Lung (tissue), 16 donors: ENCODE data around the gene XKRX. TPM values are rescaled to one million over a fixed set of nuclear protein-coding genes. Genes with fewer than 3 reads are reported as not detected.
A peak's percentile ranks its signal among the peaks of the same experiment; 100 is the strongest.

Source experiments
- ATAC-seq: fragments of 200-7000 bp; cut with Tn5 transposase; one replicate; pipeline ENCODE4 v1.9.1; 2020; ENCODE audit warnings: moderate number of reproducible peaks; ENCODE audit not compliant: insufficient read depth, low FRiP score
- DNase-seq, 3 donors: peaks; one replicate each; pipeline ENCODE4 v3.0.0-alpha.2; 2013 to 2017
- H3K27ac ChIP-seq, 2 donors: one replicate each; pipeline ENCODE4 v1.5.1; 2013; ENCODE audit warnings: mild to moderate bottlenecking in 2 of 2, moderate library complexity in 2 of 2, control low read depth in 1 of 2, inconsistent platforms in 1 of 2, low read depth in 1 of 2, low read length in 1 of 2
- H3K27me3 ChIP-seq, 3 donors: one replicate each; pipeline ENCODE4 v1.5.1; 2013; ENCODE audit warnings: low read length in 2 of 3; ENCODE audit not compliant: control insufficient read depth in 3 of 3, insufficient read depth in 3 of 3
- H3K36me3 ChIP-seq, 4 donors: one replicate each; pipeline ENCODE4 v1.5.1; 2013; ENCODE audit warnings: low read length in 4 of 4, mild to moderate bottlenecking in 1 of 4, moderate library complexity in 1 of 4; ENCODE audit not compliant: control insufficient read depth in 4 of 4, insufficient read depth in 4 of 4
- H3K4me1 ChIP-seq, 5 donors: one replicate each; pipeline ENCODE4 v1.5.1; 2013; ENCODE audit warnings: low read length in 5 of 5, mild to moderate bottlenecking in 2 of 5, moderate library complexity in 1 of 5; ENCODE audit not compliant: control insufficient read depth in 5 of 5, insufficient read depth in 5 of 5
- H3K4me3 ChIP-seq: one replicate; pipeline ENCODE4 v1.5.1; 2013; ENCODE audit warnings: mild to moderate bottlenecking, control low read depth, moderate library complexity
- H3K9ac ChIP-seq, 2 donors: one replicate each; pipeline ENCODE4 v1.5.1; 2013; ENCODE audit warnings: low read length in 2 of 2, control low read depth in 1 of 2; ENCODE audit not compliant: insufficient read depth in 1 of 2
- H3K9me3 ChIP-seq, 4 donors: one replicate each; pipeline ENCODE4 v1.5.1; 2013; ENCODE audit warnings: low read length in 3 of 4, mild to moderate bottlenecking in 1 of 4, moderate library complexity in 1 of 4; ENCODE audit not compliant: control insufficient read depth in 4 of 4, insufficient read depth in 3 of 4
- CTCF ChIP-seq: IDR thresholded peaks from 2 replicates; pipeline ENCODE4 v1.5.1; 2012; ENCODE audit warnings: mild to moderate bottlenecking; ENCODE audit errors: control extremely low read depth, extremely low read depth
- WGBS, 2 donors: extraction: QIAGEN DNeasy Blood & Tissue Kit; methylation state at CpG; one replicate each; pipeline ENCODE4 v1.1.7; 2013; 5-methylcytosine and 5-hydroxymethylcytosine counted together
- long read RNA-seq, 5 donors: transcript quantifications; one replicate each; lab custom pipeline, GENCODE V29; 2026
- polyA plus RNA-seq, 2 donors: library from polyadenylated mRNA; stranded (reverse); fragments of 200-250 nt; gene quantifications; one replicate each; pipeline ENCODE4 v1.2.1, GENCODE V29; 2013
- total RNA-seq, 2 donors: library from RNA; depleted of rRNA in 1 of 2; stranded (reverse); fragments of >200 nt in 1 of 2; gene quantifications; one replicate each; pipeline ENCODE4 v1.2.1, GENCODE V29; 2014 to 2021
- donor health status: control.
- donor health status: control.
- donor health status: Bipolar disorder and iron deficiency.
- donor health status: healthy.
- donor health status: DM: yes; HTN: yes; CAD: no.

The XKRX gene
- 1 to 10 TPM; 6.9 to 8.8 TPM for total RNA-seq
- 1 to 10 TPM; 1.6 to 2.8 TPM for polyA plus RNA-seq
- long read RNA-seq, donor 1, partial matches to known transcripts, result 0 of 1 reads
- long read RNA-seq, donor 1, other reads (novel, unspliced or antisense), result 0 of 1 reads
- long read RNA-seq, donor 2, result 0 reads
- long read RNA-seq, donor 3, result 0 reads
- long read RNA-seq, donor 4, result 0 reads
- long read RNA-seq, donor 5, result 0 reads

- Histone ChIP-seq H3K9ac (no peak within 1 kb of the TSS), H3K4me3 (peak within 1 kb of the TSS; percentile 11), H3K4me1 (peaks cover 0 to 2% (median 0%) of the 10 kb centered on the region in 5 donors), H3K27ac (peak within 1 kb of the TSS in 1 of 2 donors; percentile 50), H3K27me3 (peaks cover 0 to 4% (median 2%) of the 10 kb centered on the region in 3 donors), H3K9me3 (peaks cover 0 to 7% (median 3%) of the 10 kb centered on the region in 4 donors), H3K36me3 (no peaks in the 10 kb centered on the region)
- no peak for TF ChIP-seq CTCF
- ATAC-seq (peak; percentile 50), DNase-seq (peak; percentile 38 to 67 (median 60))
- 1 to 30% methylated on average over 38 to 51 of the region's 51 CpGs for WGBS, 2 donors
These were observed at the start of gene XKRX for GRCh38 chrX:100928660-100929613. XKRX (minus strand) TSS chrX:100928917; CDS start chrX:100928304, 613 bp downstream.

DNA sequence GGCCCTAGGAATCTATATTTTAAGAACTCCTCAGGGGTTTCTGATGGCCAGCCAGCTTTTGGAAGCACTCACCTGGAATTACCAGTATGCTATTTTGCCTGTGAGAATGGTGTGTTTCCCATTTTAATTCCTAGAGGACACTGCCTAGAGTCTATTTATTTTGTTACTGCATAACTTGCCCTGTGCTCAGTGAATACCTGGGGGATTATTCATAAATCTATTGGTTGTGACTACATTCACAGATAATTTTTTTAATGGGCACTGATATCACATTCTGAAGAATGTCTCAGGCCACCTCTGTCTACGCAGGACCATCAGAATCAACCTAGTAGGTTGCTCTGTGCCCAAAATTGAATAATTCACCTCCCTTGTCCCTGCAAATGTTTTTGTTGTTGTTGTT is 47.5 kb upstream of the XKRX start:
- H3K36me3 ChIP-seq, result no peaks in the 10 kb centered on the region
- no peak overlapping the region for H3K9ac ChIP-seq
- no peak overlapping the region for H3K4me3 ChIP-seq
- H3K9me3 ChIP-seq, result peaks cover 0 to 2% (median 0%) of the 10 kb centered on the region in 4 donors
- H3K27me3 ChIP-seq, result no peaks in the 10 kb centered on the region
- no peak for TF ChIP-seq CTCF
- no peak for DNase-seq
- WGBS, 2 donors, result 85 to 100% methylated on average over 1 of the region's 1 CpG
- no peaks in the 10 kb centered on the region for H3K4me1 ChIP-seq
- H3K27ac ChIP-seq, result no peak overlapping the region
- ATAC-seq, result no peak

- Histone ChIP-seq H3K4me1 (no peaks in the 10 kb centered on the region), H3K36me3 (no peaks in the 10 kb centered on the region), H3K9ac (no peak overlapping the region), H3K27ac (no peak overlapping the region), H3K9me3 (peaks cover 0 to 2% (median 0%) of the 10 kb centered on the region in 4 donors), H3K27me3 (no peaks in the 10 kb centered on the region), H3K4me3 (no peak overlapping the region)
- 95 to 97% methylated on average over 3 of the region's 3 CpGs for WGBS, 2 donors
- TF ChIP-seq CTCF, result no peak
- ATAC-seq, result no peak
- DNase-seq, result no peak
These were observed 46.5 kb upstream of the XKRX start for GRCh38 chrX:100975212-100975611.
